ENCODE results near the gene PLEKHG4.

- TF ChIP-seq EZH2 (IDR thresholded peaks at IDR 0.05): no peak
- no peak for TF ChIP-seq POLR2AphosphoS5 (IDR thresholded peaks at IDR 0.05; ENCODE audit: borderline replicate concordance, low read depth, low read length)
- TF ChIP-seq FOXP2 (optimal IDR thresholded peaks at IDR 0.05; ENCODE audit: control extremely low read depth, extremely low read length, insufficient read depth): no peak
Measured at GRCh38 chr16:67230809-67231660, 48.3 kb upstream of the PLEKHG4 start.
